WTC11 (cell line): ENCODE data around the gene STAMBPL1. TPM values are rescaled to one million over a fixed set of nuclear protein-coding genes. Genes with fewer than 3 reads are reported as not detected.

Source experiments
- ATAC-seq: fragments of 200-7000 bp; cut with Tn5 transposase; 2 replicates; pipeline ENCODE4 v1.10.0; 2021; ENCODE audit warnings: mild to moderate bottlenecking, moderate library complexity
- CTCF ChIA-PET: fragments of 300-600 bp; sonication (Branson Sonifier 250); formaldehyde crosslinking; loops from one replicate; lab custom pipeline; 2021; ENCODE audit warnings: antibody characterized with exemption; lab: Charles Lee
- POLR2A ChIA-PET: fragments of 350-600 bp; sonication (Branson Sonifier 250); formaldehyde crosslinking; loops from one replicate; lab custom pipeline; 2021; ENCODE audit warnings: antibody characterized with exemption; lab: Charles Lee
- DNase-seq: peaks from one replicate; pipeline ENCODE4 v3.0.0; 2021; ENCODE audit warnings: low spot score
- H3K27ac Mint-ChIP-seq: 2 replicates; pipeline ENCODE4 v1.8.0; 2021; ENCODE audit warnings: mixed read lengths
- H3K27me3 Mint-ChIP-seq: 2 replicates; pipeline ENCODE4 v1.8.0; 2021; ENCODE audit warnings: low read depth, mild to moderate bottlenecking, moderate library complexity, mixed read lengths
- H3K36me3 Mint-ChIP-seq: 2 replicates; pipeline ENCODE4 v1.8.0; 2021; ENCODE audit warnings: mixed read lengths
- H3K4me1 Mint-ChIP-seq: 2 replicates; pipeline ENCODE4 v1.8.0; 2022; ENCODE audit warnings: mixed read lengths
- H3K4me3 Mint-ChIP-seq: 2 replicates; pipeline ENCODE4 v1.8.0; 2021; ENCODE audit warnings: mild to moderate bottlenecking, moderate library complexity, mixed read lengths
- H3K9me3 Mint-ChIP-seq: 2 replicates; pipeline ENCODE4 v1.8.0; 2021; ENCODE audit warnings: mixed read lengths
- CBFB ChIP-seq: sonication (generic); formaldehyde crosslinking; IDR thresholded peaks from 2 replicates; pipeline ENCODE4 v1.8.1; 2022; ENCODE audit warnings: mild to moderate bottlenecking, low read depth, missing genetic modification reagents
- EMX1 ChIP-seq: fragments of 250-450 bp; sonication (Bioruptor Pico); IDR thresholded peaks from 2 replicates; pipeline ENCODE4 v1.8.0; 2021; ENCODE audit warnings: mild to moderate bottlenecking
- FOXP1 ChIP-seq: sonication (generic); formaldehyde crosslinking; IDR thresholded peaks from 2 replicates; pipeline ENCODE4 v1.8.0; 2022; ENCODE audit warnings: missing genetic modification reagents, mild to moderate bottlenecking, moderate library complexity, borderline replicate concordance
- FOXP4 ChIP-seq: sonication (generic); formaldehyde crosslinking; IDR thresholded peaks from 2 replicates; pipeline ENCODE4 v1.8.0; 2022; ENCODE audit warnings: mild to moderate bottlenecking, missing genetic modification reagents
- GTF2I ChIP-seq: fragments of 250-450 bp; sonication (Bioruptor Pico); conservative IDR thresholded peaks from 2 replicates; pipeline ENCODE4 v1.4.0; 2021; ENCODE audit warnings: mild to moderate bottlenecking
- HMGXB4 ChIP-seq: sonication (generic); formaldehyde crosslinking; IDR thresholded peaks from 2 replicates; pipeline ENCODE4 v1.8.1; 2023; ENCODE audit warnings: mild to moderate bottlenecking, moderate library complexity, missing genetic modification reagents
- NFE2L1 ChIP-seq: sonication (generic); formaldehyde crosslinking; IDR thresholded peaks from 2 replicates; pipeline ENCODE4 v1.8.1; 2023; ENCODE audit warnings: missing genetic modification reagents
- NR2C2 ChIP-seq: sonication (generic); formaldehyde crosslinking; IDR thresholded peaks from 2 replicates; pipeline ENCODE4 v1.8.0; 2022; ENCODE audit warnings: mild to moderate bottlenecking, missing genetic modification reagents
- PRRX2 ChIP-seq: fragments of 250-450 bp; sonication (Bioruptor Pico); IDR thresholded peaks from 2 replicates; pipeline ENCODE4 v1.8.0; 2021; ENCODE audit warnings: mild to moderate bottlenecking
- SMAD3 ChIP-seq: sonication (generic); formaldehyde crosslinking; IDR thresholded peaks from 2 replicates; pipeline ENCODE4 v1.8.0; 2022; ENCODE audit warnings: missing genetic modification reagents, mild to moderate bottlenecking, borderline replicate concordance
- SMAD4 ChIP-seq: sonication (generic); formaldehyde crosslinking; IDR thresholded peaks from 2 replicates; pipeline ENCODE4 v1.8.0; 2022; ENCODE audit warnings: mild to moderate bottlenecking, missing genetic modification reagents
- TCF7 ChIP-seq: sonication (generic); formaldehyde crosslinking; IDR thresholded peaks from 2 replicates; pipeline ENCODE4 v1.8.0; 2022; ENCODE audit warnings: mild to moderate bottlenecking, low read depth, missing genetic modification reagents, moderate library complexity
- TP53 ChIP-seq: sonication (generic); formaldehyde crosslinking; IDR thresholded peaks from 2 replicates; pipeline ENCODE4 v1.8.1; 2023; ENCODE audit warnings: mild to moderate bottlenecking, missing genetic modification reagents
- ZNF121 ChIP-seq: sonication (generic); formaldehyde crosslinking; IDR thresholded peaks from 2 replicates; pipeline ENCODE4 v1.8.0; 2023; ENCODE audit warnings: missing genetic modification reagents
- ZNF423 ChIP-seq: fragments of 250-450 bp; sonication (Bioruptor Pico); IDR thresholded peaks from 2 replicates; pipeline ENCODE4 v2.1.2; 2022; ENCODE audit warnings: mild to moderate bottlenecking, moderate library complexity
- total RNA-seq: library from RNA; stranded (reverse); gene quantifications from 3 replicates; pipeline ENCODE4 v1.2.3, GENCODE V29; 2021
- TF ChIP-seq, protein P1 (sequence below): sonication (generic); formaldehyde crosslinking; IDR thresholded peaks from 2 replicates; pipeline ENCODE4 v1.8.1; 2022; ENCODE audit warnings: low read depth, missing genetic modification reagents, borderline replicate concordance
- TF ChIP-seq, protein P2 (sequence below): fragments of 250-450 bp; sonication (Bioruptor Pico); IDR thresholded peaks from 2 replicates; pipeline ENCODE4 v1.9.0; 2021; ENCODE audit warnings: moderate library complexity, mild to moderate bottlenecking, inconsistent platforms, borderline replicate concordance
- TF ChIP-seq, protein P3 (sequence below): sonication (generic); formaldehyde crosslinking; IDR thresholded peaks from 2 replicates; pipeline ENCODE4 v1.8.0; 2022; ENCODE audit warnings: missing genetic modification reagents

STAMBPL1 gene
- total RNA-seq, 1 experiment from 2014 or later, result 3.9 TPM

GRCh38 chr10:88850712-88851111 lies 29.3 kb upstream of the STAMBPL1 start:
- ChIA-PET POLR2A (no interaction called here), CTCF (interaction anchor here (0.9 kb wide), 1 partner anchor 122 kb away, joined by 5 read pairs; no protein-coding TSS in a partner anchor)
- no peak for ATAC-seq
- no peaks in the 10 kb centered on the region for H3K27me3 Mint-ChIP-seq
- H3K4me1 Mint-ChIP-seq, result peaks cover 36% of the 10 kb centered on the region
- no peak overlapping the region for H3K27ac Mint-ChIP-seq
- TF ChIP-seq, protein P1, sequence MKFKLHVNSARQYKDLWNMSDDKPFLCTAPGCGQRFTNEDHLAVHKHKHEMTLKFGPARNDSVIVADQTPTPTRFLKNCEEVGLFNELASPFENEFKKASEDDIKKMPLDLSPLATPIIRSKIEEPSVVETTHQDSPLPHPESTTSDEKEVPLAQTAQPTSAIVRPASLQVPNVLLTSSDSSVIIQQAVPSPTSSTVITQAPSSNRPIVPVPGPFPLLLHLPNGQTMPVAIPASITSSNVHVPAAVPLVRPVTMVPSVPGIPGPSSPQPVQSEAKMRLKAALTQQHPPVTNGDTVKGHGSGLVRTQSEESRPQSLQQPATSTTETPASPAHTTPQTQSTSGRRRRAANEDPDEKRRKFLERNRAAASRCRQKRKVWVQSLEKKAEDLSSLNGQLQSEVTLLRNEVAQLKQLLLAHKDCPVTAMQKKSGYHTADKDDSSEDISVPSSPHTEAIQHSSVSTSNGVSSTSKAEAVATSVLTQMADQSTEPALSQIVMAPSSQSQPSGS, result no peak
- TF ChIP-seq NFE2L1 (CRISPR knock-in tag) (no peak), FOXP4 (CRISPR knock-in tag) (no peak), TP53 (CRISPR knock-in tag) (no peak), CBFB (CRISPR knock-in tag) (no peak), SMAD3 (CRISPR knock-in tag) (no peak), GTF2I (CRISPR knock-in tag) (no peak), NR2C2 (CRISPR knock-in tag) (no peak), ZNF423 (CRISPR knock-in tag) (no peak), HMGXB4 (CRISPR knock-in tag) (no peak), TCF7 (CRISPR knock-in tag) (no peak), EMX1 (CRISPR knock-in tag) (no peak), ZNF121 (no peak), FOXP1 (CRISPR knock-in tag) (no peak), PRRX2 (CRISPR knock-in tag) (no peak), SMAD4 (CRISPR knock-in tag) (no peak)
- TF ChIP-seq, protein P2, sequence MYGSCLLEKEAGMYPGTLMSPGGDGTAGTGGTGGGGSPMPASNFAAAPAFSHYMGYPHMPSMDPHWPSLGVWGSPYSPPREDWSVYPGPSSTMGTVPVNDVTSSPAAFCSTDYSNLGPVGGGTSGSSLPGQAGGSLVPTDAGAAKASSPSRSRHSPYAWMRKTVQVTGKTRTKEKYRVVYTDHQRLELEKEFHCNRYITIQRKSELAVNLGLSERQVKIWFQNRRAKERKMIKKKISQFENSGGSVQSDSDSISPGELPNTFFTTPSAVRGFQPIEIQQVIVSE (CRISPR knock-in tag), result no peak
- TF ChIP-seq, protein P3, sequence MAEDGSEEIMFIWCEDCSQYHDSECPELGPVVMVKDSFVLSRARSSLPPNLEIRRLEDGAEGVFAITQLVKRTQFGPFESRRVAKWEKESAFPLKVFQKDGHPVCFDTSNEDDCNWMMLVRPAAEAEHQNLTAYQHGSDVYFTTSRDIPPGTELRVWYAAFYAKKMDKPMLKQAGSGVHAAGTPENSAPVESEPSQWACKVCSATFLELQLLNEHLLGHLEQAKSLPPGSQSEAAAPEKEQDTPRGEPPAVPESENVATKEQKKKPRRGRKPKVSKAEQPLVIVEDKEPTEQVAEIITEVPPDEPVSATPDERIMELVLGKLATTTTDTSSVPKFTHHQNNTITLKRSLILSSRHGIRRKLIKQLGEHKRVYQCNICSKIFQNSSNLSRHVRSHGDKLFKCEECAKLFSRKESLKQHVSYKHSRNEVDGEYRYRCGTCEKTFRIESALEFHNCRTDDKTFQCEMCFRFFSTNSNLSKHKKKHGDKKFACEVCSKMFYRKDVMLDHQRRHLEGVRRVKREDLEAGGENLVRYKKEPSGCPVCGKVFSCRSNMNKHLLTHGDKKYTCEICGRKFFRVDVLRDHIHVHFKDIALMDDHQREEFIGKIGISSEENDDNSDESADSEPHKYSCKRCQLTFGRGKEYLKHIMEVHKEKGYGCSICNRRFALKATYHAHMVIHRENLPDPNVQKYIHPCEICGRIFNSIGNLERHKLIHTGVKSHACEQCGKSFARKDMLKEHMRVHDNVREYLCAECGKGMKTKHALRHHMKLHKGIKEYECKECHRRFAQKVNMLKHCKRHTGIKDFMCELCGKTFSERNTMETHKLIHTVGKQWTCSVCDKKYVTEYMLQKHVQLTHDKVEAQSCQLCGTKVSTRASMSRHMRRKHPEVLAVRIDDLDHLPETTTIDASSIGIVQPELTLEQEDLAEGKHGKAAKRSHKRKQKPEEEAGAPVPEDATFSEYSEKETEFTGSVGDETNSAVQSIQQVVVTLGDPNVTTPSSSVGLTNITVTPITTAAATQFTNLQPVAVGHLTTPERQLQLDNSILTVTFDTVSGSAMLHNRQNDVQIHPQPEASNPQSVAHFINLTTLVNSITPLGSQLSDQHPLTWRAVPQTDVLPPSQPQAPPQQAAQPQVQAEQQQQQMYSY (CRISPR knock-in tag), result no peak
- 0 out of 2 replicates have a peak, but pooled peaks cover 5% of the 10 kb centered on the region for H3K9me3 Mint-ChIP-seq
- DNase-seq, result no peak
- H3K4me3 Mint-ChIP-seq, result no peak overlapping the region
- no peaks in the 10 kb centered on the region for H3K36me3 Mint-ChIP-seq
